Skeletal muscle cell (primary cell): ENCODE data around the gene PRRT1.

ENCODE experiments used
- DNase-seq: peaks from one replicate; pipeline ENCODE4 v3.0.0-alpha.2; 2010; ENCODE audit warnings: low read depth
- H3K4me3 ChIP-seq: 2 replicates; pipeline ENCODE4 v1.5.1; 2011; ENCODE audit warnings: low read depth, mild to moderate bottlenecking, control low read depth, low read length, moderate library complexity

PRRT1 gene

DNA sequence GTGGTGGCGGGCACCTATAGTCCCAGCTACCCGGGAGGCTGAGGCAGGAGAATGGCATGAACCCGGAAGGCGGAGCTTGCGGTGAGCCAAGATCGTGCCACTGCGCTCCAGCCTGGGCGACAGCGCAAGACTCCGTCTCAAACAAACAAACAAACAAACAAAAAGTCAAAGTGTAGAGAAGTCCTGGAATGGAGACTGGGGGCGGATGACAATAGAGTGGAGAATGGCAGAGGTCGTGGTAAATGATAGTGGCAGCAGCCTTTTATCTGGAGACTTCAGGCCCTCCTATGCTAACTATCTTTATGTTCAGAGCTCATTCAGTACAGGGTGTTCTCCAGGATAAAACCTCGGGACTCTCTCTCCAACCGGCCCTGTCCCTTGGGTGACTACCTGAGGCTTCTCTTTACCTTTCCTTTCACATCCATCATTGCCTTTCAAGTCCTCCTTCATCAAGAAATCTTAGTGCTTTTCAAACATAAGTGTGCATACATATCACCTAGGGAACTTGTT, 20.2 kb downstream of the PRRT1 start:
- DNase-seq = no peak
- no peak overlapping the region for H3K4me3 ChIP-seq

DNA sequence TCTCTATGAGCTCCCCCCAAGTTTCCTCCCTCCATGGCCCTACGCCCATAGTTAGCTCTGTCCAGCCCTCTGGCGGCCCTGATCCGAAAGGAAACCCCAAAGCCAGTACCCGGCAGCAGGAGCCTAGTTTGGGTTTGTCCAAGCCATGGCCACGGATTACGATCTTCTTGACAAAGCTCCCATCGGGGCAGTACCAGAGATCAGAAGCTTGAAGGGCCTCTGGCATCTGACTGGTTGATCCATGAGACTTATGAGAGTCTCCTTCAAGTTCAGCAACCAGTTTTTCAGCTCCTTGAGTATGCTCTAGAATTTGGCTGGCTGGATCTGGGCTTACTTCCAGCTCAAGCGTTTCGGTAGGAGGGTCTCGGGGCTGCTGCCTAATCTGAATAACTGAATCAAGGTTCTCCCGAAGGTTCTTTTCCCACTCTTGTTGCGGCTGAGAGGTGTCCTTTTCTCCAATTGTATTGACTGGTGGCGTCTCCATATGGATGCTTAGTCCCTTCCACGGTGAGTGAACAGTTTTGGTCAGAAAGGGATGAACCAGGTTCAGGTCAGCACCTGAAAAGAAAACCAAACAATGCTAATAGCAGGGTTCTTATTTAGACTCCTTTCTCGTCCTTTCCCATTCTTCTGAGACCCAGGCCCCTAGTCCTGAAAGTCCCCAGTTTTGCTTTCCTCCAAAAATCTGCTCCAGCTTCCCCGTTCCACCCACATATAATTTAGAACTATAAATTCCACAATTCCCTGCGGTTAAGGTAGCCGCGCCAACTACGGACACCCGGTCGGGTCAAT, 22.2 kb downstream of the PRRT1 start:
- peak overlapping the region; percentile 80 for H3K4me3 ChIP-seq

DNA sequence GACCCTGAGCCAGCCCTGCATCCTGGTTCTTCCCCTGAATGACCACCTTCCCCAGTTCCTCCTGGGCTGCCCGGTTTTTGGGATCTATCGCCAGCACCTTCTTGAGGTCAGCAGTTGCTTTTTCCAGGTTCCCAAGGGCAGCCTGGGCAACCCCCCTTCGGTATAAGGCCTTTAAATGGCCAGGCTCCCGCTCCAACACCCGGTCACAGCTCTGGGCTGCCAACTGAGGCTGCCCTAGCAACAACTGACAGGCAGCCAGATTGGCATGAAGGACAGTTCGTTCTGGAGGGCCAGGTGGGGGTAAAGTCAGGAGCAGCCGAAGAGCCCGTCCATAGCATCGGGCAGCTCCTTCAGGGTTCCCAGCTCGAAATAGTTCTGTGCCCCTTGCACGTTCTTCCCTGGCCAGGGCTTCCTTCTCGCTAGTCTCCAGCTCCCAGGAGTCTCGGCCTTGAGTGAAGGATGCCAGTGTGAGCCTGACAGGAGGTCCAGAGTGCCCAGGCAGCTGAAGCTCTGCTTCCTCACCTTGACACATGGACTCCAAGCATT, 22.9 kb downstream of the PRRT1 start:
- no peak for DNase-seq
- peak overlapping the region; percentile 80 for H3K4me3 ChIP-seq

More for the DNA sequence above, 22.2 kb downstream of the PRRT1 start:
- DNase-seq = no peak

DNA sequence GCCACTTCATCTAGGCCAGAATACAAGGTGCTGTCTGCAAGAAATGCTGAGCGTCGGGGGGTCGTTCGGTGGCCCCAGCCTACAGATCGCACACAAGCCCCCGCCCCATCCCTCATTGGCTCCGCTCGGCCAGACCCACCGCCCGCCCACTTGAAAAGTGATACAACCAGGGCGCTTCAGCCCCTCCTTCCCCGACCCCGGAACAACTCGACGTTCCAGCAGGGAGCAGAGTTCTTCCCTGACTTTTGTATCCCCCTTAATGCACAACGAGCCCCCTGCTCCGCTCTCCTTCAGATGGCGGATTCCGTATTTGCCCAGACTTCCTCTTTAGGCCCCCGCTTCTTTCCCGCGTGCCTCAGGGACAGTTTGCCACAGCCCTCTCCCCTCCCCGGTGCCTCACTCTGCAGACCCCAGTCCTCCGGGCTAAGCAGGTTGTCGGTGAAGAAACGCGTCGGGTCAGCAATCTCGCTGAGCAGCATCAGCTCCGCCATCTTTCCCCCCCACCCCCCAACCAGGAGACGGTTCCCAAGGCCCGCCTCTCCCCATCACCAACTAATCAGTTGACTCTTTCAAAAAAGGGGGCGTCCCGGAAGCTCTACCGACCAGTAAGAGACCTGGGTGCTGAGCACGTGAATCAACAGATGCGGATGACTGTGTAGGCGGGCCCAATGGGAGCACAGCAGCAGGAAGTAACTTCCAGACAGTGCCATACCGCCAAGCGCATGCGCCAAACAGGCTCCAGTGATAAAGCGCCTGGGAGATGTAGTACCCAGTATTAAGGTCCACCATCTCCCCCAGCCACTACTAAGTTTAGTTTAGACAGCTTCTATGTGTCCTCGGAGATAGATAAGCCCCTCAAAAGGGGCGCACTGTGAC, 23.8 kb downstream of the PRRT1 start, which contains the start of gene ATF6B:
Gene ATF6B, minus strand, starts transcription at position 530 of the 876 bp plus-strand sequence. Its CDS starts 39 bp downstream, at position 491.
- peak within 1 kb of the TSS; percentile 100 for H3K4me3 ChIP-seq
- peak; percentile 99 for DNase-seq

DNA sequence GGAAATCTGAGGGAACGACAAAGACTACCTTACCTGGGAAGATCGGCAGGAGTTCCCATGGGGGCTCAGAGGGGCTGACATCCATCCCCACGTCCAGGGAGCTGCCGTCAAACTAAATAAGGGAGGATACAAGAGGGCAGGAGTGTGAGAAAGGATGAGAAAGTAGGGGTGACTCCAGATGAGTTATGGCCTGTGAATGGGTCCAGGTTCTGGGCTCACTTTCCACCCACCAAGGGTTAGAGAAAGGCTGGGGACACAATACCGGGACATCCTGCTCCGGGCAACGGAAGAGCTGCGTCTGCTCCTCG, 24.4 kb downstream of the PRRT1 start:
- peak overlapping the region; percentile 100 for H3K4me3 ChIP-seq
- DNase-seq = no peak

DNA sequence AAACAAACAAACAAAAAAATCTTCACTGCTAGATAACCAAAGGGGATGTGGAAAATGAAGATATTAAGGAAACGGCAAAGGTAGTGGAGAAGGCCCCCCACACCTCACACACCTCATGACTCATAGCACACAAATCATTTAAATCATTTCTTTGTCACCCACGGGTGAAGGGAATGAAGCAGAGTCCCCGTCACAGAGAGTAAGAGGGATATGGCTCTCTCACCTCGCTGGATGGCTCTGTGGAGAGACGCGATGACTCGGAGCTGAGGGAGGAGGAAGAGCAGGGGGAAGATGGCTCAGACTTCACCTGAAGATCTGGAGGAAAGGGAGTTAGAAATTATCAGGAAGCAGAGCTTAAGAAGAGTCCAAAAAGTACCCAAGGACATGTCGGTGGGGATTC, 24.9 kb downstream of the PRRT1 start:
- no peak for DNase-seq
- H3K4me3 ChIP-seq = peak overlapping the region; percentile 100

DNA sequence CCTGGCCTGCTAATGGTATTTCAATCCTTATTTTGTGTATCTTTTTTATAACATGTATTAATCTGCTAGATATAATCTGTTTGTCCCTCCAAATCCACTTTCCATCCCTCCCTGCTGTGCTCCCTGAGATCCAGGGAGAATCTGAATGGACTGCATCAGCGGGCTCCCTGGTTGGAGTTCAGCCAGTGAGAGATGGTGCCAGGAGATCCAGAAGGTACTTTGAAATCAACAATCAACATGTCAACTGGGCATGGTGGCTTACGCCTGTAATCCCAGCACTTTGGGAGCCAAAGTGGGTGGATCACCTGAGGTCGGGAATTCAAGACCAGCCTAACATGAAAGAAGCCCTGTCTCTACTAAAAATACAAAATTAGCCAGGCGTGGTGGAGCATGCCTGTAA, 28.1 kb downstream of the PRRT1 start:
- no peak overlapping the region for H3K4me3 ChIP-seq
- DNase-seq = no peak

DNA sequence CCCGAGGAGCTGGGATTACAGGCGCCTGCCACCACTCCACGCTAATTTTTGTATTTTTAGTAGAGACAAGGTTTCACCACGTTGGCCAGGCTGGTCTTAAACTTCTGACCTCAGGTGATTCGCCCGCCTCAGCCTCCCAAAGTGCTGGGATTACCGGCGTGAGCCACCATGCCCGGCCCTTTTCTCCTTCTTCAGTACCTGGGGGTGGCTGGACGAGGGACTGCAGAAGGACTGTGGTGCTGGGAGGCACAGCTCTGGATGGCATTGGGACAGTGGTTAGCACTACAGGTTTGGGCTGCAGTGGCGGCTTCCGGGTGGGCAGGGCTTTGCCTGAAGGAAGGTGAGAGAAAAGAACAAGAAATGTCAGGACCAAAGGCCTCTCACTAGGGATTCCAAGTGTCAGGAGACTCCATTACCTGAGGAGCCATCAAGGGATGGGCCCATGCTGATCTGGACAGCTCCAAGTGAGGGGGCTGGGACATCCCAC, 31.1 kb downstream of the PRRT1 start:
- no peak for DNase-seq
- H3K4me3 ChIP-seq = no peak overlapping the region

DNA sequence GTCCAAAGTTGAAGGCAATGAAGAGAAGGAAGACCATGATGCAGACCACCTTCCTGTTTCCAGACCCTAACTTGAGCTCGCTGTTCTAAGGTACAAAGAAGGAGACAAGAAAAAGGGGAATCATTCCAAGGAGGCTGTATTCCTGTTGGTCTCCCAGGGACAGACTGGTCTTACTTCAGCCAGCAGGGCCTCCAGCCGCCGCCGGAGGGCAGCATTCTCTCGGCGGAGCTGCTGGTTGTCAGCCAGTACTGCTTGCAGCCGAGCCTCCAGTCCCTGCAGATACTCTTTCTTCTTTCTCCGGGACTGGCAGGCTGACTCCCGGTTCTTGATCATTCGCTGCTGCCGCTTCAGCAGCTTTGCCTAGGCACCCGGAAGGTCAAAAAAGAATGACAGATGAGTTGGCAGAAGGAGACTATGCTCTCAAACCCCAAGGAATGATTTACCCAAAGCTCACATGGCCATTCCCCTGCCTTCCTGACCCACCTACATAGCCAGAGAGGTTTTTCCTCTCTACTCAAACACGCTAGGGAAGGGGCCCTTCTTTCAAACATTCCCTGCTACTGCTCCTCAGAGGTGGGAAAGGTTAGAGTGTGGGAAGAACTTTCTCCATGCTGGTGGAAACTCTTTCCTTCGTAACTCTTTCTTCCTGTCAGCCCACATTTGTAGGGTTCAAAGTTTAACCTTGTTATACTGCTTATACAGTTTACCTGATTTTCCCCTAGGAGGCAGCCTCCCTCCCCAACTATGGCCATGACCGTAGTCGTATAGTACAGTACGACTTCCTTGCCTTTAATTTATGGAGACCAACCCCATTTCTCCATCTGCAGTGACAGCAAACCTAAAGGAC, 32.7 kb downstream of the PRRT1 start:
- DNase-seq = peak; percentile 59
- H3K4me3 ChIP-seq = no peak overlapping the region

DNA sequence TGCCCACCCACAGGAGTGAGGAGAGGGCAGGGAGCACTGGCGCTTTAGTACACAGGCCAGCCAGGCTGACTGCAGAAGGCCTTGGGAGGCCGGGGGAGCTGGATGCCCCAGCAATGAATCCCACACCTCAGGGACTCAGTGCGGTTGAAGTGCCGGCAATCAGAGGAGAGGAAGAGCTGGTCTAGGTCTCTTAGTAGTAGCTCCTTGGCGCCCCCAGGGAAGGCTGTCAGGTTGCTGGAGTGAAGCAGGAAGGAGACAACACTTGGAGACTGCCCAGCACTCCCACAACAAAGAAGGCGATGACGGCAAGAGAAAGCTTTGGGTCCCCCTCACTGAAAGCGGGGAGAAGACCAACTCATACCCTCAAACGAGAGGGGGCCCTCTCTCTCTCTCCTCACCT, 34.3 kb downstream of the PRRT1 start:
- no peak overlapping the region for H3K4me3 ChIP-seq
- DNase-seq = no peak

DNA sequence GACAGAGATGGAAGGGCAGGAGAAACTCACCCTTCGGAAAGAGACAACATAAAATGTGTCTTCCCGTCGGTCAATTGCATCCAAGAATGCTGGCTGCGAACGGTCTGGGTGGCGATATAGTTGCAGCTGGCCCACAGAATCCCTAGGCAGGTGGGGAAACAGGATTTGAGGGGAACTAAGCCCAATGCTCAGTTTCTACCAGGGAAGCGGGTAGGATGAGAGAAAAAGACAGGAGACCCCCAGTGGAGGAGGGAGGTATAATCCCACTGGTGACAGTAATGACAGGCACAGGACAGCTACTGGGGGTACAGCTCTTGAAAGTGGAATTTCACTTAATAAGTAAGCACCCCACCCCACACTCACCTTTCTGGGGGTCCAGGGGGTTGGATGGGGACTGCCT, 35.1 kb downstream of the PRRT1 start:
- H3K4me3 ChIP-seq = no peak overlapping the region
- no peak for DNase-seq

DNA sequence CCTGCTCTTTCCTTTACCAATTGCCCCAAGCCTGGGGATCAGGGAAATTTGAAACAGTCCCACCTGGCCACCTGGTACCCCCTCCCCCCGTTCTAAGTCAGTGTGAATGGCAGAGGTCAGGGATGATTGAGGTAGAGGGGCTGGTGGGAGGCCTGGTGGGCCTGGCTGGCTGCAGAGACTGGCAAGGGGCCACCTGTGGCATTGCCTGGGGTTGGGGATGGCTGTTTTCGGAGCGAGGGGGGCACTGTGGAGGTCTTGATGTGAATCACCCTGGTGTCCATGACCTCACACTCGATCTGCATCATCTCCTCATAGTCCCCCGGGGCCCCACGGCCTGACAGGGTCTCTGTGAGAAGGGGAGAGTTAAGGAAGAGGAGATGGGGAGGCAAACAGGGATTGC, 36.1 kb downstream of the PRRT1 start:
- DNase-seq = no peak
- no peak overlapping the region for H3K4me3 ChIP-seq

DNA sequence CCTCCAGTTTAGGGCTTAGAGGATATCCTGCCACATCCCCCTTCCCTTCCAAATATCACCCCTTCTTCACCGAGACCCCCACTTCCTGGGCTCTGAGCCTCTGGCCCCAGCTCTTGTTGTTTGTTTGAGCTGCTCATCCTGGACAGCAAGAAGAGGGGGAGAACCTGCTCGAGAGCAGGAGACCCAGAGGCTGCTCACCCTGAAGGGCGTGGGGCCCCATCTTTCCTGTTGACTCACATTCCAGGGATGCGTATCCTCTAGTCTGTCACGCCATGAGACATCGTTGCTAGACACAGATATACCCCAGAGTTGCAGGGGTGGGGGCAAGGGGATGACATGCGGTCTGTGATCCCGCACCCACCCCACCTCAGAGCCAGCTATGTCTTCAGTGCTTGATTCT, 36.9 kb downstream of the PRRT1 start:
- no peak for DNase-seq
- no peak overlapping the region for H3K4me3 ChIP-seq

DNA sequence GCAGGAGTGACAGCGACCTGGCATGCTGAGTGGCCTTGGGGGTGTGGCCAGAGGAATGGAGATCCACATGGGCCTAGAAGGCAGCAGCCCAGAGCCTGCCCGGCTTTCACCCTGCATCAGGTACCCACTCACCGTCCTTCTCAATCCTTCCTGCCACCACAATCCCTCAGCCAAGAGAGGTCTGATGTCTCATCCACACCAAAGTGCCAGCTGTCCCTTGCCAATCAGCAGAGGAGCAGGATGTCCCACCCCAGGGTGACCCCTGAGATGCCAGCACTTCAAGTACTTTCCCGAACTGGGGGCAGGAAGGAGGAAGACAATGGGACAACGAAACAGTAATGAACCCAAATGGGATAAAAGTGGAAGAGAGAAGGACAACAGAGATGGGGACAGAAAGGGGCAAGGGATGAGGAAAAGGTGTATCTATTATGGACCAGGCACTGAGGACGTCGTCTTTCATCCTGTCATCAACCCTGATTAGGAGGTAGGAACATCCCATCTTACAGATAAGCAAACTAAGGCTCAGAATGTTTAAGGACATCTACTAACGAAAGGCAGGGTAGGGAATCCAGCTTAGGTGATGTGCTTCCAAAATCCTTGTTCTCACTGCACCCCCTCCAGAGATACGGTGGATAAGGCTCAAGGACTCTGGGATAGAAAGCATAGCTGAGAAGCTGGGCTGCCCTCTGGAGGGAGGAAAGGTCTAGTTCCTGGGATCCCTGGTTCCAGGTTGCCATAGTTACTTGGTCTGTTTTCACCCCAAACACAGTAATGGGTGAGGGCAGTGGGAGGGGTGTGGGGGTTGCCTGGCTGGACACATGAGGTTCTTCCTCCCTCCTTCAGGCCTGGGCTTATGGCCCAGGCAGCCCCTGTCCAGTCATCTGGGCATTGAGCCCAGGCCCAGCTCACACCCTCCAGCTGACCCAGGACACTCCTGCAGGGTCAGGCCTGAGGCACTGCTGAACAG, 38.1 kb downstream of the PRRT1 start:
- H3K4me3 ChIP-seq = no peak overlapping the region
- peak; percentile 63 for DNase-seq

DNA sequence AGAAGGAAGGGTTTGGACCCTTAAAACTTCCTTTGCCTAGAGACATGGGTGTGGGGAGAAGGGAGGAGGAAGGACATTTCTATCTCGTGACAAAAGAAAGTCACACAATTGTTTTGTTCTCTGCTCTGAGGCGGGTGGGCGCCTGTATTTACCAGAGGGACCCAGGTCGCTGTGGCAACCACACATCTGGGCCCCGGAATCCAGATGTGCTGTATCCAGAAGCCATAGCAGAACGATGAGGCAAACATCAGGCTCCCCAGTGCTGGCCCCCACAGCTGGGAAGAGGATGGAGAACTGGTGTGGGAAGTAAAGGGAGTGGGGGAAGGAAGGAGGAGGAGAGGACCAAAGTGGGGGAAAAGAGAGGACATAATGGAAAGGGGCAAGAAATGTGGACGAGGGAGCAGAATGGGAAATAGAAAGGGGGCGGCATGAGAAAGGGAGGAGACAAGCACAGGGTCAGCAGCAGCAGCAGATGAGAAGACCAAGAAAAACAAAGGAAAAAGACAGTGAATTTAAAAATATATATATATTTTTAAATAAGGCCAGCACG, 39.2 kb downstream of the PRRT1 start:
- DNase-seq = no peak
- H3K4me3 ChIP-seq = no peak overlapping the region

DNA sequence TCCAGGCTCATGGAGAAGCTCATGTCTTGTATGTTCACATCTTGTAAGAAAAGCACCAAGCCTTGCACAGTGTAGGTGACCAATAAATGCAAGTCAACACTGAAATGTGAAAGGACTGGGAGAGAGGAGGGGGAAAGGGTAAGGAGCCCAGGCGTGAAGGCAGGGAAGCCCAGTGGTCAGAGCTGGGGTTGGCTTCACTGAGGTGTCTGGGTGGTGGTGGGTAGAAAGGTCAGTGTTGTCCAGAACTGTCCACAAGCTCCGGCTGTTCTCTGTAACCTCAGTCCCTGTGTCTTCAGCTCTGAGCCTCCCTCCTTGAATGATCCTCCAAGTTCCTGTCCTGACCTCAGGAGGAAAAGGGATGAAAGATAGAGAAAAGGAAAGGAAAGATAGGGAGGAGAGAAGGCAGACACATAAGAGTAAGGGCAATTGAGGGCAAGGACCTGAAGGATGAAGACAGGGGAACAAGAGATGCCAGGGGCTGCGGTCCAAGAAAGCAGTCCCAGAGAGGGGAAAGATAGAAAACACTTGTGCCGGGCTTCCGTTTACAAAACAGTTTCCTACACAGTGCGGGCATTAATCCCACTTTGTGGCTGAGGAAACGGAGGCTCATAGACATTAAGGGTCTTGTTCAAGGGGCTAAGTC, 40.2 kb downstream of the PRRT1 start:
- no peak overlapping the region for H3K4me3 ChIP-seq
- no peak for DNase-seq

DNA sequence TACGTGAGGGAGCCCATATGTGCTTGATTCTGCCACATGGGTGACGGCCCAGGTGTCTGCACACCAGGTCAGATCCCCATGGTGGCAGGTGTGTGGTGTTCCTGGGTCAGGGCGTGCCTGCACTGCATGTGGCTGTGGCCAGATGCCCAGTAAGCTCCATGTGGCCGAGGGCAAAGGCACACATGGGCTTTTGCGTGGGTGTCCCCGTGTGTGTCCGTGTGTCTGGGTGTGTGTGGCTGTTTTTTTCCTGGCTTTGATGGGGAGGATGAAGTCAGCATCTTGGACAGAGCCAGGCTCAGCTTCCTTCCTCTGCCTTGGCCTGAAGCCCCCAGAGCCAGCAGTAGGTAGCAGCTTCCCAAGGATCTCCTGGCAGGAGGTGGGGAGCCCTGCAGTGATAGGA, 41.1 kb downstream of the PRRT1 start:
- no peak for DNase-seq
- no peak overlapping the region for H3K4me3 ChIP-seq
